SIG-M5 (cell line): ENCODE results near the gene RFC3.
A peak's percentile ranks its signal among the peaks of the same experiment; 100 is the strongest.
"Not testable (repeated sequence)": the region's sequence is repeated elsewhere in the genome, so short reads cannot be mapped to it uniquely, and the experiment has no call there.

Experiments
- DNase-seq: peaks from one replicate; lab custom pipeline; 2025; lab: John Stamatoyannopoulos, UW

The RFC3 gene

GRCh38 chr13:33817901-33818706 is at the start of gene RFC3:
Gene RFC3 (plus strand): TSS chr13:33818149. CDS start chr13:33818179, 30 bp downstream.
- peak; percentile 61 for DNase-seq

GRCh38 chr13:33771296-33771695 is 46.7 kb upstream of the RFC3 start:
- DNase-seq = no peak

- no peak for DNase-seq
These were observed 44.0 kb upstream of the RFC3 start for GRCh38 chr13:33773790-33774462.

GRCh38 chr13:33775339-33776108 is 42.4 kb upstream of the RFC3 start:
- DNase-seq = no peak

GRCh38 chr13:33776239-33776881 is 41.6 kb upstream of the RFC3 start:
- DNase-seq = no peak

- no peak for DNase-seq
These were observed 35.3 kb upstream of the RFC3 start for GRCh38 chr13:33782631-33783030.

GRCh38 chr13:33783212-33783611 is 34.7 kb upstream of the RFC3 start:
- not testable (repeated sequence) for DNase-seq

GRCh38 chr13:33784738-33785137 is 33.2 kb upstream of the RFC3 start:
- no peak for DNase-seq

- DNase-seq = no peak
These were observed 32.6 kb upstream of the RFC3 start for GRCh38 chr13:33785384-33785783.

GRCh38 chr13:33787051-33787591 is 30.8 kb upstream of the RFC3 start:
- no peak for DNase-seq

- DNase-seq = no peak
These were observed 28.8 kb upstream of the RFC3 start for GRCh38 chr13:33789066-33789606.

GRCh38 chr13:33789739-33790138 is 28.2 kb upstream of the RFC3 start:
- DNase-seq = no peak

- DNase-seq = no peak
These were observed 24.2 kb upstream of the RFC3 start for GRCh38 chr13:33793726-33794125.

- DNase-seq = no peak
These were observed 23.4 kb upstream of the RFC3 start for GRCh38 chr13:33794576-33794975.

GRCh38 chr13:33796095-33796494 is 21.9 kb upstream of the RFC3 start:
- no peak for DNase-seq

- DNase-seq = no peak
These were observed 20.3 kb upstream of the RFC3 start for GRCh38 chr13:33797622-33798021.

- DNase-seq = no peak
These were observed 19.9 kb upstream of the RFC3 start for GRCh38 chr13:33798023-33798422.

- no peak for DNase-seq
These were observed 17.9 kb upstream of the RFC3 start for GRCh38 chr13:33799950-33800592.

GRCh38 chr13:33800646-33801186 is 17.2 kb upstream of the RFC3 start:
- DNase-seq = no peak

GRCh38 chr13:33806470-33807248 is 11.3 kb upstream of the RFC3 start:
- DNase-seq = no peak
